Cortex of kidney (tissue), 1 donor: ENCODE measurements around the gene FST.

ENCODE experiments used
- DNase-seq: peaks from one replicate; lab custom pipeline; 2025; lab: John Stamatoyannopoulos, UW

The FST gene, protein sequence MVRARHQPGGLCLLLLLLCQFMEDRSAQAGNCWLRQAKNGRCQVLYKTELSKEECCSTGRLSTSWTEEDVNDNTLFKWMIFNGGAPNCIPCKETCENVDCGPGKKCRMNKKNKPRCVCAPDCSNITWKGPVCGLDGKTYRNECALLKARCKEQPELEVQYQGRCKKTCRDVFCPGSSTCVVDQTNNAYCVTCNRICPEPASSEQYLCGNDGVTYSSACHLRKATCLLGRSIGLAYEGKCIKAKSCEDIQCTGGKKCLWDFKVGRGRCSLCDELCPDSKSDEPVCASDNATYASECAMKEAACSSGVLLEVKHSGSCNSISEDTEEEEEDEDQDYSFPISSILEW

DNA sequence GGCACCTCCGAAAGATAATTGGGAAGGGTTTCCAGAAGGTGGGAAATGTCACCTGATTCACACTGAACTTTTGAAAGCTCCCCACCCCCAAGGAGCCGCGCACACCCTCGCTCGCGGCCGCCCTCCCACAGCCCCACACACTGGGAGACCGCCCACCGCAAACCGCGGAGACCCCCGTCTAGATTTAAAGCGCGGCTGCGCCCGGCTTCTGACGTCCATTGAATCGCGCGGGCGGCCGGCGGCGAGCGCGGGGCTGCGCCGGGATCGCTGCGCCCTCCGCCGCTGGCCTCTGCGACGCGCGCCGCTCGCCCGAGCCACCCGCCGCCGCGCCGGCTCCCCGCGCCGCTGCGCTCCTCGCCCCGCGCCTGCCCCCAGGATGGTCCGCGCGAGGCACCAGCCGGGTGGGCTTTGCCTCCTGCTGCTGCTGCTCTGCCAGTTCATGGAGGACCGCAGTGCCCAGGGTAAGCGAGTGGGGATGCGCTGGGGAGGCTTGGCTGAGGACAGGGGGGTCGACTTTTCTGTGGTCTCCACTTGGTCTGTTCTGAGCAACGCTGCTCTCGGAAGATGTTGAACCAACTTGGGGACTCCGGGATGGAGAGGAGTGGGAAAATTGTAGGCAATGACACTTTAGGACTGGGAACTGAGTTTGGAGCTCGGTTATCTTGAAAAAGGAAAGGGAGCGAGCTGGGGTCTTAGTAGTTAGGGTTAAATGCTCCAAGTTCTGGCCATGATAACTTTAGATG is at the start of gene FST:
FST (plus strand) TSS at position 214 of the 743 bp plus-strand sequence; CDS start at position 377, 163 bp downstream.
- no peak for DNase-seq

DNA sequence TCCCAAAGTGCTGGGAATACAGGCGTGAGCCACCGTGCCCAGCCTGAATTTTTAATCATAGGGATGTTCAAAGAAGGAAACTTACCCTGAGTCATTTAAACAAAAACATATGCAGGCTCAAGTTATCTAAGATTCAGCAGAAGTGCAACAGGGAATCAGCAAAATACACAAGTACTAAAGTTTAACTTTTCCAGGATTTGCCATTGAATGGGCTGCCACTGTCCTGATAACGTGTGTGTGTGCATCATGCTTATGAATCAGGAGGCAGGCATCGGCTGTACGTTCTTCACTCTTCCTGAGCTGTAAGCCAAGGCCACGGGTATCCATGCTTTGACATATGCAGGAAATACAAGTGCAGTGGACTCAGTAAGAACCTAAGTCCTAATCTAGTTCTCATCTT is 48.8 kb upstream of the FST start:
- no peak for DNase-seq

DNA sequence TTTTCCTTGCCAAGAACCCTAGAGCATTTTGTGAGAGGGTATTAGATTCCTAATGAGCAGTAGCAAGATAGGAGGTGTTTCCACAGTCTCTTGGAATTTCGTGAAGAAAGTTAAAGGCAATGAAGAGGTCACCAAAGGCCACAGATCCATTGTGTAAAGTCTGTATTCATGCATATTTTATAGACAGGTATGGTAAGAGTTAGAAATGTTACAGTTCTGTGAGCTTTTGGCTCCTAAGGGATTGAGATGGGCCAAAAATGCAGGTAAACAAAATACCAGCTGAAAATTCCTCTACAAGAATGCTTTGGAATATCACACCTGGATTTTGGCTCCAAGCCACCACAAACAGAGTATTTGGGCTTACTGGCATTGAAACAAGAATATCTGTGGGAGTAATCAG is 47.4 kb upstream of the FST start:
- DNase-seq, result no peak

DNA sequence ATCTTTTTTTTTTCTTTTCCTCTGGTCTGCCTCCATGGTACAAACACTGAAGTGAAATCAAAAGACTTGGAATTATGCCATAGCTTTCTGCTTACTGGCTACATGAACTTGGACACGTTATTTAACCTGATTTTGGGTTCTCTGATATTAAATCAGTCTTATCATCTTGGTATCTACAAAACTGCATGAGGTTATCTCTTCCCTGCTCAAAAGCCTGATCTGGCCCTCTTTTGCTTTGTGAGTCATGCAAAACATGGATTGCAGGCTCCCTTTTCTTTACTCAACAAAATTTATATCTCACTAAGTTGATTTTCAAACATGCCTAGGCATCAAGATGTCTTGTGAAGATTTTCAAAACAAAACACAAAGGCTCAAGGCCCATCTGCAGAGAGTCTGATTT is 45.9 kb upstream of the FST start:
- DNase-seq, result no peak

DNA sequence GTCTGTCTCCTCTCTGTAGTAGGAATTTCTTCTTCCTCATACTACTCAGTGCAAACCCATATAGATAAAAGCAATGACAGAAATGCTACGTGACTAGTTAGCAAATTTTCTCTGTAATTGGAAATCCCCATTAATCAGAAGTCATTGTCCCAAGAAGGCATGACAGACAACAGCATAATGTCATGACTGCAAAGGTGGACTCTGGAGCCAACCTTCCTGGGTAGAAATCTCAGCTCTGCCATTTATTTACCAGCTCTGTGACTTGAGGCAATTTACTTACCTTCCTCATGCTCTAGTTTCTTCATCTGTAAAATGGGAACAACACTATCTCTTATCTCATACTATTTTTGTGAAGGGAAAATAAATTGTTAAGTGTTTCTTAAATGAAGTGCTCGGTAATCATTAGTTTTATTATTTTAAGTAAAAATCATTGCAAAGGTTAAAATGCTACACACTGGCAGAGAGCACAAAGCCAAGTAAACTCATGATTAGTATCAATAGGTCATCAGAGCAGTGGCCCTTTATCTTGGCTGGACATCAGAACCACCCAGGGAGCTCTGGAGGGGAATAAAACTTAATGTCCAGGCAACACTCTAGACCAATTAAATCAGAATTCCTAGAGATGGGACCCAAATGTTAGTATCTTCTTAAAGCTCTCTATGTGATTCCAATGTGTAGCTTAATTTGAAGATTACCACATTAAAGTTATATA is 43.8 kb upstream of the FST start:
- DNase-seq, result no peak

DNA sequence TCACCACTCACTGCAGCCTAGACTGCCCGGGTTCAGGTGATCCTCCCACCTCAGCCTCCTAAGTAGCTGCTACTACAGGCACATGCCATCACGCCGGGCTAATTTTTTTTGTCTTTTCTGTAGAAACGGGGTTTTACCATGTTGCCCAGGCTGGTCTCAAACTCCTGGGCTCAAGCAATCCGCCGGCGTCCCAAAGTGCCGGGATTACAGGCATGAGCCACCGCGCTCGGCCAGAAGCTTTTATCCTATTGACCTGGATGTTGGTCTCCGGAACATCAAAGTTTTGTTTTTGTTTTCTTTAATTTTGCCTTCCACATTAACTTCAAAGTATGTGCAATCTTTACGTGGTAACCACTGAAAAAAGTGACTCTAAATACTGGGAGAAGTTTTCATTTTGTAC is 42.4 kb upstream of the FST start:
- DNase-seq, result no peak

DNA sequence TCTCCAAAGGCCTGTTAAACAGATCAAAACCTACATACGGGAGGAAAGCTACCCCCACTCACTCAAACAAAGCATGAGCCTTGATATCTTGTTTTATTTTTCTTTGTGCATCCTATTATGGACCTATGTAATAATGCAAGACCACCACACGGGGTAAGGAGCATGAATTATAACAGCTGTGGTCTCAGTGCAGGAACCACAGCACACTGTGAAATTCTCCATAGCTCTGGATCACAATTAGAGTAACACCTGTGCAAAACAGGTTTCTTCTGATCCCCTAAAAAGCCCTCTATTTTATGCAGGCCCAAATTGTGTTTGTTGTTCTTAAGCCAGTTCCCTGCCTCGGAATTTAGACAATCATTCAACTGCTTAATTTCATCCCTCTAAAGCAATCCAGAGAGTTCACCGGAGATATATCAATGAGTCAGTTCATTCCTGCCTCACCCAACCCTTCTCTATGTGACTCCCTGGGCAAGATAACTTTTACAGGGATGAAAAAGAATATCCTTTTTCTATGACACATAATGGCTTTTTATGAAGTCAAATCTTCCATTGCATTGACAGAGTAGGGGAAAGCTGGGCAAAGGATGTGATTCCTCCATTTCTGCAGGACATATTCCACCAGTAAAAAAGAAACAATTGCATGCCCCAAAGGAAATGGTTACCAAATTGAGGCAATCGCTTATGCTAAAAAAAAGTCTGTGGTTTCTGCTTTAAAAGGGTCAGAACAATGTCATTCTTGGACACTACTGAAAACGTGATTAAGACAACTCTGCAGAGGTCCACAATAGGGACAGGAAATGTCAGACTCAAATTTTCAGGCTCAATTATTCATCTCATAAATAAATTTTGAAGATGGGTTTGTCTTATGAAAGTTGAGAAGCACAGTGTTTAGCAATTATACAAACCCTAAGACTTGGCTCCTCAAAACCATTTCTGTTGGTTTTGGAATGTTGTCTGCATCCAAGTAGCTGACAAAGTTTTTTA is 41.6 kb upstream of the FST start:
- DNase-seq, result no peak

DNA sequence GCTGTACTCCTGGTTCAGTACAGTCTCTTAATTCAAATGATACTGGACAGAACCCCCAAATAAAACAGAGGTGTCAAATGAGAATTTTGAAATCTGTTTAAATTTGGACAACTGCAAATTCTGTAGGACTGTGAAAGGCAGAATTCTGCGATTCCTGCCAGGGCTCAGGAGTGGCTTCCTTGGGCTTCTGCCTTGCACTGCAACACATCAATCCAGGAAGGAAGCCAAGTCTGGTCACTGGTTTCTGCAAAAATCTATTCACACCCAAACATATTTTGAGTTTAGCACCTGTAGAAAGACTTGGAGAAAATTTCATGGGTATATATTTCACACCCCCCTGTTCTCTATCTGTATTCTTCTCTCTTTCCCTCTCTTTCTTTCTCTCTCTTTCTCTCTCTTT is 37.5 kb upstream of the FST start:
- no peak for DNase-seq

DNA sequence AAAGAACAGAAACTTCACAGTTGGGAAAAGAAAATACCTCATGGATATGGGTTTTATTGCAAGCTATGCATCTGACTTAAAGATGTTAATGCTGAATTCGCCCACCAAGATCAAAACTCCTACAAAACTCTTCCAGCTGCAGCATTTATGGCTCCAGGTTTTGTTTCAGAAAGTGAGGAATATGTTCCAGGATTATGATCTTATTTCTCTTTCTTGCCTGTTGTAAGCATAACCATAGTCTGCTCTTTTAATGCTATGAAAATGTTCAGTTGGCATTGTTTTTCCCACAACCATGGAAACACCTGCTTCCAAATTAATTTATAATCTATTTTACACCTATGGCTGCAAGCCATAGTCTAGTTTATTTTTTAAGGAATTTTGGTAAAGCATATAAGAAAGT is 34.9 kb upstream of the FST start:
- no peak for DNase-seq

DNA sequence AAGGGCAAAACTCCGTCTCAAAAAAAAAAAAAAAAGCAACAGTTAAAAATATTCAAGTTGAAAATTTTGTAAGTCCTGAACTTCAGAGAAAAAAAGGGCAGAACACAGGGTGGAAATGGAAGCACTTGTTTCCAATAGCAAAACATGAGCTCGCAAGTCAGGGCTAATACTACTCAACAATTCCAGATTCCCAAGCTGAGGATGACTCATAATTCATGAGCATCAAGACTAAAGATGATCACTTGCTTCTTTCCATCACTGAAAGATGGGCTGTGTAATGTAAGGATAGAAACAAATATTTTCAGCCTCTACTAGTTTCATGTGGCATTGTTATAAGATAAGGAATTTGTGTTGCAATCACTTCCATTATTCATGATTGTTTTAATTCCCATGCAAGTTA is 33.5 kb upstream of the FST start:
- DNase-seq, result no peak

DNA sequence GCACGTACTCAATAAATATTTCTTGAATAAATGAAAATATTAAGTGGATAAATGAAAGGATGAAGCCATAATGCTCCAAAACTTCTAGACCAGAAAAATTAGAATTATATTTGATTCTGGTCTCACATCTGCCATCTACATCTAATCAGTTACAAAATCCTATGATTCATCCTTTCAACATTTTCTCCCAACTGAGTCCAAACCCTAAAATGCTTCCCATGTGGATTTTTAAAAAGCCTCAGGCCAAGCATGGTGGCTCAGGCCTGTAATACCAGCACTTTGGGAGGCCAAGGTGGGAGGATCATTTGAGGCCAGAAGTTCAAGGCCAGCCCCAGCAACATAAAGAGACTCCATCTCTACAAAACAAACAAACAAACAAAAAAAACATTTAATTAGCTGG is 31.6 kb upstream of the FST start:
- DNase-seq, result no peak

DNA sequence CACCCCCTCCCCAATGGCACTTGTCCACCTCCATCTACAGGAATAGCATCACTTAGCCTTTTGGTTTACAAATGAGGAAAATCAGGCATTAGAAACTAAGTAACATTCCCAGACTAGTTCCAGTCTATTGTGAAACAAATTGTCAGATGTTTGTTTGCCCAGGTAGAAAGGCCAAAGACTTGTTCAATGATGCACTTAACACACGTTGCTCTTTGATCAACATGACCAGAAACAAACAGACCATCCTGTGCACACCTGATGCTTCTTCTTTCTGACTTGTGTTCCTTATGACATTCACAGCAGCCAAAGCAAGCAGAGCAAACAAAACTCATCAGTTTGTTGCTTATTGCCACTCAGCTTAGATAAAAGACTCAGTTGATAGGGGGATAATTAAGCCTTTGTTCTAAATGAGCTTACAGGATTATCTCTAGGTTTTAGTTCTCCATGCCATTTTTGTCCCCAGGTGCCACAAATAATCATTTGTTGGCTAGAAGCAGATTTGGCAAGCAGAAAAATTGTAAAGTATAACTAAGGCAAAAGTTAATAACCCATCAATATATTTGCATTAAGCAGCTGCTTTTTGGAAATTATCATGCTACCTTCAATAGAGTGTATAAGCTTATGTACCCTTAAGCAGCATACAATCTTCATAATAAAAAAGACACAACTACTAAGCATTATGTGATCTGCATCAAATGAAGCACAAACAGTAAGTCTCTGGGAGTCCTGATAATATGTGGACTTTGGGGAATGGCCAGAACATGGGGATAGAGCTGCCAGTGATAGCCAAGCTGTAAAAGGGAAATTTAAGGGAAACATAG is 26.3 kb upstream of the FST start:
- no peak for DNase-seq

DNA sequence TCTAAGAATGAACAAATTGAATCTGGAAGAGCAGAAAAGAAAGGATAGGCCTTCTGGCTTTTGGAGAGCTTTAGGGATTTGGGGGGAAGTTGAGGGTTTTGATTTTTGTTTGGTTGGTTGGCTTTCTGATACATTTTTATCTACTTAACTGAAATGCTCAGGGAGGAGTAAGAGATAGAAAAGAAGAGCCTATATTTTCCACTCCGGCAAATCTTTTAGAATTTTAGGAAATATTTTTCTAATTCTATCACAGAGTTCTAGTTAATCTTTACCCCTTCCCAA is 25.8 kb upstream of the FST start:
- no peak for DNase-seq

DNA sequence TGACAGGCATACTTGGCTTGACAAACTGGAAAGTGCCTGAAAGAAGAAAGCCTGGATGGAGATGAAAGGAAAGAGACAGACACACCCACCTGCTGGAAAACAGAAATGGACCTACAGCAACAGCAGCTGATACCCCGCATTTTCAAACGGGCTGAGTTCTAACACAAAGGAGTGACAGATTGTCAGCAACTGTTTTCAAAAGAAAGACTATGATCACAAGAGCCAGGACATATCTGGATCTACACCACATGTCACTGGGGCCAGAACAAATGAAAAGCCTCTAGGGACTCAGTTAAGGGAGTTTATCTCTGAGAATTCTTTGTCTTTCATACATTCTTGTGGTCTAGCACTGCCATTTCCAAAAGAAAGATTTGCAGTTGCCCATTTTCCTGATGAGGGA is 24.1 kb upstream of the FST start:
- DNase-seq, result no peak

DNA sequence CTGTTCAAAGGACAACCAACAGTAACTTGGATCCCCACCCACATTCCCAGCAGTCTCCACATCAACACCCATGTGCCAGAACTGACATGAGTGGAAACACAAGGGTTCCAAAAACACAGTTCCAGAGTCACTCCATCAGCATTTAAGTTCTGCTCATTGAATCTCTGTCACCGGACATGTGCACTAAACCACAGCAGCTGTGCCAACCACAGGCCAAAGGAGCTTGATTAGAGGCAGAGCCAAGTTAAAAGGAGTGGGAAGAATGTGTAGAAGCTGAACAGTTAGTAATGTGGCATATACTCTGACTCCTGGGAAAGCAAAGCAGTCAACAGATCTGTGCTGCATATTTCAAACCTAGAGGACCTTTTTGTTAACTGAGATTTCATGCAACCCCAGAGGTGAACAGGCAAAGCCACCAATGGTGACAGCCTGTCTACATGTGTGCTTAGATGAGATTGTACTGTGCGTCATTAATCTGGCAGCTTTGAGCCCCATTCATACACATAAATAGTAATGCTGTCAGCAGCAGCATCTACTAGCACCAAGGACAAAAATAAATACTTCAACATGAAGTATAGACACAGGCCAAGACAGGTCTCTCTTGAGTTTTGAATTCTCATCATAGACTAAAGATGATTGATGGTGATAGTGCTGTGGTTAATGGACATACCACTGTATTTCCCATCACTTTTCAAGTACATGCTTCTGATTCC is 16.4 kb upstream of the FST start:
- DNase-seq, result no peak

DNA sequence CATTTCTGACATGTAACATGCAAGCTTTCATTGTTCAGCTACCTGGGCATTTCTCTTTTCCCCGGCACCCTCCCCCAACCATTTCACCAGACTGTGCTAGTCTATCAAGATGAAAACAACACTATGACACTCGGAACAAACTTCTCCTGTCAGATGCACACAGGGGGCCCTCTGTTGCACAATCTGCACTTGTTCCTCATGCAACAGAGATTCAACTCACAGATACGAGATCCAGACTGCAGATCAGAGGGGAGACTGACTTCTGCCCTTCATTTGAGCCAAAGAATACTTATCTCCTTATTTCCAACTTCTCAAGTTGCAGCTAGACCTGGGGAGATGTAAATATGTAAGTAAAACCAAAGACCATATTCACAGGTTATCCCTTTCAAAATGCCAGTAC is 15.7 kb upstream of the FST start:
- no peak for DNase-seq

DNA sequence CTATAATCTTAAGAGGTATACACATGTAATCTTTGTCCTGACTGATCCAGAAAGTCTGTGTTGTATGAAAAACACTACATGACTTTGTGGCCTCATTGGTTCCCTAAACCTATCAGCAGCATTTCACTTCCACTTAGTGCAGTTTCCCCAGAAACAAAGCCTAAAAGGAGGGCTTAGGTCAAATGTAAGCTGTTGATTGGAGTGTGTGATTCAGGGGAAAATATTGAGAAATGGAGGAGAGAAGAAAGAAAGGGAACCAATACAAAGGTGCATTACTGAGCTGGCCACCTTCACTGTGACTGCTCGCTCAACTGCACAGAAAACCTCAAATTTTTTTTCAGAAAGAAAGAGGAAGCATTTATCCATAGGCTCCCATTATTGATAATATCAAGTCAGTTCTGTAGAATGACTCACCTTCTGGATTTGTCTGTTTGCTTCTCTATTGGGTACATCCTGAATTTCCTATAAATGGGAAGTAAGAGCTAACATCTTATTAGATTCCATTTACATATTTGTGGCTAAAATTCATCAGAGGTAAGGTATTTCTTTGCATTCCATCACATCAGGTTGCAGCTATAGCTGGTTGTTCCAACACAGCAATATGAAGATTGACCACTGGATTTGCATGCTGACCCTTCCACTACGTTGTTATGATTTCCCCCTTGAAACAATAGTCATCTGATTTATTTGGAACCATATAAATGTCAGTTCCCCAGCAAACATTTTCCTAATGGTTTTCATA is 10.3 kb upstream of the FST start:
- no peak for DNase-seq

DNA sequence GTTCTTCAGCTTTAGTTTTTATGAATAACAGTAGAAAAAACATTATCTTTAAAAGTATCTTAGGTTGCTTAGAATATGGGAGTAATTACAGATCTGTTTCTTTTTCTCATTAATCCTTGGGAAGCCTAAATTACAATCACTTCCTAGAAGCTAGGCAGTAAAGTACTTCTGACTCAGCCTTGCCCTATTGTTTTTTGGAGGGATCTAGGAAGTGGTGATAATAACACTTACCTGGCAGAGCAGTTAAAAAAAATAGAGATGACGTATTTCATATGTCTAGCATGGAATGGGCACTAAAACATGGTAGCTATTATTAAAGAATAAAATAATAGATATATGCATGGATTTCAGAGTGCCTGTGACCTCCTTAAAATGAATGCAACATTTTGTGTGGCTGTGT is 8.2 kb upstream of the FST start:
- DNase-seq, result no peak

DNA sequence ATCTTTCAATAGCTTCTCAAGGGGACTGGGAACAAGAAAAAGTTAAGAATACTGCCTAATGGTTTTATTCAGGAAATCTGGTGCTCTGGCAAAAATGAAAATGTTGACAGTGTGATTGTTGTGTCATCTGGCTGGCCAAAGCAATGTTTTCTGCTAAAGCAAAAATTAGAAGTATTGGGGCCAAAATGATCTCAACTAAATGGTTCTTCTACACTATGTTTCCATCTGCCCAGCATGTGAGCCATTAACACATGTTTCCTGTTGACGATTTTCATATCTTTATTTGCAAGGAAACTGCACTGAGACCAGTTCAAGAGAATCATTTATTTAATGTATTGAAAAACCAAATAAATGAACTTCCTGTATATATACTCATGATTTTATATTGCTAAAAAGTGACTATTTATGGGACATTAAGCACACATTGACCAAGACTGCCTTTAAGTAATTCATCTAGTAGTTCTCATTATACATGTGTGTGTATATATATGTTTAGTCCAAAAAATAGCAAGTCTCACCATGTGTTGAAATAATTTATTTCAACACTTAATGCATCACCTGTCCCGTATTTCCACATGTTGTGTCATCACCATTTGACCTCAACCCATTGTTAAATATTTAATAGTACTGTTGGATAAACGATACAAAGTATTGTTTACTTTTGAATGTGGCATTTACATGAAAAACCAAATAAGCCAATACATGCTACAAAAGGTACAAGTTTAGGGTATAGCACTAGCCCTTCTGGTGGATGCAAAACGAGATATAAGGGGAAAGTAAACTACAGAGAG is 7.5 kb upstream of the FST start:
- DNase-seq, result no peak
